Ovary (tissue), 3 donors: ENCODE results near the gene DLX6.

Source experiments
- CTCF ChIP-seq, 3 donors: fragments of 450-650 bp in 2 of 3; fragments of 200-600 bp in 1 of 3; IDR thresholded peaks; one replicate each; pipeline versions ENCODE4 v1.5.1 to v1.8.0; 2016 to 2022; ENCODE audit warnings: antibody characterized with exemption in 3 of 3, mild to moderate bottlenecking in 1 of 3
- POLR2A ChIP-seq: fragments of 450-650 bp; IDR thresholded peaks from one replicate; pipeline ENCODE4 v1.6.1; 2017; ENCODE audit warnings: antibody characterized with exemption, mild to moderate bottlenecking, moderate library complexity
- donor health status: DM: no; HTN: no; CAD: no.

- TF ChIP-seq CTCF (IDR thresholded peaks at IDR 0.05) (no peak), POLR2A (no peak)
These were observed 20.8 kb downstream of the DLX6 start for GRCh38 chr7:97025983-97026714.
